GM18909 (cell line): ENCODE data around the gene CD274.
"Not testable (repeated sequence)": the region's sequence is repeated elsewhere in the genome, so short reads cannot be mapped to it uniquely, and the experiment has no call there.

Experiments used
- ATAC-seq: cut with Tn5 transposase; IDR thresholded peaks from one replicate; pipeline ENCODE4 v1.9.1; 2021; ENCODE audit warnings: mild to moderate bottlenecking; ENCODE audit not compliant: unreplicated experiment, poor library complexity

CD274 gene

GRCh38 chr9:5450359-5451091 lies at the start of gene CD274:
CD274 (plus strand) TSS chr9:5450542; CDS start chr9:5456114, 5,572 bp downstream.
- peak; percentile 73 for ATAC-seq

- ATAC-seq, result no peak
Measured at GRCh38 chr9:5402217-5402616, 48.1 kb upstream of the CD274 start.

GRCh38 chr9:5408596-5408995 lies 41.7 kb upstream of the CD274 start:
- no peak for ATAC-seq

- no peak for ATAC-seq
Measured at GRCh38 chr9:5416953-5417352, 33.4 kb upstream of the CD274 start.

GRCh38 chr9:5418481-5418880 lies 31.9 kb upstream of the CD274 start:
- no peak for ATAC-seq

GRCh38 chr9:5419987-5420386 lies 30.4 kb upstream of the CD274 start:
- no peak for ATAC-seq

- no peak for ATAC-seq
Measured at GRCh38 chr9:5421163-5421562, 29.2 kb upstream of the CD274 start.

GRCh38 chr9:5422276-5422675 lies 28.1 kb upstream of the CD274 start:
- no peak for ATAC-seq

GRCh38 chr9:5425006-5425628 lies 25.2 kb upstream of the CD274 start:
- no peak for ATAC-seq

GRCh38 chr9:5427005-5427404 lies 23.3 kb upstream of the CD274 start:
- ATAC-seq, result no peak

- no peak for ATAC-seq
Measured at GRCh38 chr9:5428172-5428571, 22.2 kb upstream of the CD274 start.

GRCh38 chr9:5428794-5429528 lies 21.4 kb upstream of the CD274 start:
- ATAC-seq, result no peak

- ATAC-seq, result no peak
Measured at GRCh38 chr9:5429873-5430564, 20.3 kb upstream of the CD274 start.

- ATAC-seq, result no peak
Measured at GRCh38 chr9:5430912-5431311, 19.4 kb upstream of the CD274 start.

GRCh38 chr9:5432890-5433289 lies 17.5 kb upstream of the CD274 start:
- ATAC-seq, result not testable (repeated sequence)

- ATAC-seq, result not testable (repeated sequence)
Measured at GRCh38 chr9:5433328-5433727, 17.0 kb upstream of the CD274 start.

- ATAC-seq, result not testable (repeated sequence)
Measured at GRCh38 chr9:5433841-5434810, 16.2 kb upstream of the CD274 start.

- ATAC-seq, result no peak
Measured at GRCh38 chr9:5435912-5436311, 14.4 kb upstream of the CD274 start.

GRCh38 chr9:5436441-5436840 lies 13.9 kb upstream of the CD274 start:
- no peak for ATAC-seq
